Measurements from ENCODE around the gene CFDP1. TPM values are rescaled to one million over a fixed set of nuclear protein-coding genes. Genes with fewer than 3 reads are reported as not detected.
A peak's percentile ranks its signal among the peaks of the same experiment; 100 is the strongest.

The CFDP1 gene
- total RNA-seq, 4 donors from 2014 or later: 36.7 to 81.4 (median 48.2) TPM

DNA sequence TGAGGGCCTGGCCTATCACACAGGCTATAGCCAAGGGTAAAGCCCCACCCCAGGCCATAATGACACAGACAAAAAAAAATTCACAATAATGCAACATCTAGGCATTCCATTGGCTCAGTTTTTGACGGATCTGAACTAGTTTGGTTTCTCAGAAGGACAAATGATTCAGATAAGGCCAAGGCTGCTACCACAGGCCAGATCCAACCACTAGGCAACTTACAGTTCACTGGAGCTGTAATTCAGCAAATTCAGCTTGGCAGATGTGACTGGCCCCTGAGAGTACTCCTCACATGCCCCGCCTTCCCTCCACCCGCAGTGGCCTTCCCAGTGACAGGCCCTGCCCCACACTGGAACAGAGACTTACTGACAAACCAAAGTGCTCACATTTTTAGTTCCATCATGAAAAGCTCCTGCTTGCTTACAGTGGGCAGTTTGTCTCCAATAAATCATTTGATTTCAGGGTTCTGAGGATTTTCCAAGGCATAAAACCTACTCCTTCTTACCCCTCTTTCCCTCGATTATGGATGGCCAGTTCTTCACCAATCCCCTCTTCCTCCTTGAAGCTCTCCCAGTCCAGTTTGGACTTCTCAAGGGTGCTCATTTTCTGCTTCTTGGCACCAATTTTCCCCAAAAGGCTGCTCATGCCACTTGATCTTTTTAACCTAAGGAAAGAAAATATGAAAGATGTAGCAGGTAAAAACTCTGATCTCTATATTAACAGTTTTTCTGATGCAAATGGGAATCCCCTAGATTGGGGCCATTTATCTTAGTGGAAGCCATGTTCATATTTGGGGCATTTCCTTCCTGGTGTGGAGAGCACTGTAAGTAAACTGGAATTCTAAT, 128.6 kb downstream of the CFDP1 start:
- H3K27me3 ChIP-seq: no peaks in the 10 kb centered on the region
- no peaks in the 10 kb centered on the region for H3K9me3 ChIP-seq
- 24% methylated on average over 4 of the region's 4 CpGs for WGBS
- peak overlapping the region; percentile 18 for H3K4me3 ChIP-seq
- DNase-seq (ENCODE audit: low spot score in 2 of 2): peak; percentile 75 to 79
- H3K4me1 ChIP-seq: peaks cover 35% of the 10 kb centered on the region
- peak overlapping the region; percentile 87 for H3K27ac ChIP-seq
- peaks cover 12% of the 10 kb centered on the region for H3K36me3 ChIP-seq
- no peak for TF ChIP-seq POLR2AphosphoS5 (IDR thresholded peaks at IDR 0.05)
- no peak for TF ChIP-seq EP300 (IDR thresholded peaks at IDR 0.05)
- TF ChIP-seq CTCF (IDR thresholded peaks at IDR 0.05): no peak
- no peak for TF ChIP-seq POLR2A (IDR thresholded peaks at IDR 0.05)

- no peak for DNase-seq (ENCODE audit: low spot score in 2 of 2)
Measured at GRCh38 chr16:75301804-75302203, 131.5 kb downstream of the CFDP1 start.

DNA sequence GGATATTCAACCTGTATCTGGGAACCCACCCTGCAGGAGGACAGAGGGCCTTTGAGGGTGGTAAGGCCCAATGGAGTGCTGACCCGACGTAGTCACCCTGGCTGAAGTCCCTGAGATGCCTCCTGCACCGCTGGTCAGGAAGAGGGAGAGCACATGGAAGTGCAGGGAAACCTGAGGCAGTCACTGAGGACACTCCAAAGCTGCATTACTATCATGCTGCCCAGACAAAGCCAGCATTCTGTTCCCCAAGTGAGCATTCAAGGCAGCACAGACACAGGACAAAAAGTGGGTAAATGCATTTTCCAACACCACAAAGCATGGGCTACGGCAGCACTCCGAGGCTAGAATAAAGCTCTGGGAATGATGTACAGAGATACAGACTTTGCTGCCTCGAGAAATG, 135.0 kb downstream of the CFDP1 start:
- Histone ChIP-seq H3K4me3 (no peak overlapping the region), H3K4me1 (peaks cover 2% of the 10 kb centered on the region), H3K27me3 (no peaks in the 10 kb centered on the region), H3K27ac (no peak overlapping the region), H3K9me3 (no peaks in the 10 kb centered on the region), H3K36me3 (peaks cover 26% of the 10 kb centered on the region)
- TF ChIP-seq CTCF (IDR thresholded peaks at IDR 0.05) (no peak), POLR2A (IDR thresholded peaks at IDR 0.05) (no peak), POLR2AphosphoS5 (IDR thresholded peaks at IDR 0.05) (no peak), EP300 (IDR thresholded peaks at IDR 0.05) (no peak)
- DNase-seq (ENCODE audit: low spot score in 2 of 2): no peak
- WGBS: 89% methylated on average over 6 of the region's 6 CpGs

More at GRCh38 chr16:75301804-75302203, 131.5 kb downstream of the CFDP1 start:
- no peaks in the 10 kb centered on the region for H3K27me3 ChIP-seq
- H3K4me1 ChIP-seq: peaks cover 34% of the 10 kb centered on the region
- H3K4me3 ChIP-seq: no peak overlapping the region
- TF ChIP-seq POLR2AphosphoS5 (IDR thresholded peaks at IDR 0.05) (no peak), EP300 (IDR thresholded peaks at IDR 0.05) (no peak), POLR2A (IDR thresholded peaks at IDR 0.05) (no peak), CTCF (IDR thresholded peaks at IDR 0.05) (no peak)
- WGBS: 42% methylated on average over 1 of the region's 1 CpG
- no peak overlapping the region for H3K27ac ChIP-seq
- H3K36me3 ChIP-seq: peaks cover 19% of the 10 kb centered on the region
- no peaks in the 10 kb centered on the region for H3K9me3 ChIP-seq

DNA sequence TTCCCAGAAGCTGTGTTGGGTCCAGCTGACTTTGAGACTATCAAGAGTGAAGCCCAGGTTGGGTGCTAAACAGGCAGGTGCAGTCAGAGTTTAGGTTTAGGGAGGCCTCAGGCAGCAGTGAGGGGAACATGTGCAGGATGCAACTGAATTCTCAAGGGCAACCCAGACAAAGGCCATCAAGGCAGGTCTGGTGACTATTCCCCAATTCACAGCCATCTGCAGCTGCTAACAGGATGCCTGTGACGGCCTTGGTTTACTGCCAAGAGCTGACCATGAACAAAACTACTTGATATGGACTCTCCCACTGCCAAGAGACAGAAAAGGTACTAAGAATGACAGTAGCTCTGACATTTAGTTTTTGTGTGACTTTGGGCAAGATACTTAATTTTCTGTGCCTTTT, 136.7 kb downstream of the CFDP1 start:
- Histone ChIP-seq H3K27me3 (no peaks in the 10 kb centered on the region), H3K4me3 (no peak overlapping the region), H3K36me3 (peaks cover 30% of the 10 kb centered on the region), H3K4me1 (peaks cover under 1% of the 10 kb centered on the region), H3K27ac (no peak overlapping the region), H3K9me3 (no peaks in the 10 kb centered on the region)
- TF ChIP-seq CTCF (IDR thresholded peaks at IDR 0.05) (no peak), EP300 (IDR thresholded peaks at IDR 0.05) (no peak), POLR2A (IDR thresholded peaks at IDR 0.05) (no peak)
- WGBS: 75% methylated on average over 1 of the region's 1 CpG
- DNase-seq (ENCODE audit: low spot score in 2 of 2): no peak

- no peak overlapping the region for H3K4me3 ChIP-seq
- 57% methylated on average over 6 of the region's 6 CpGs for WGBS
- TF ChIP-seq CTCF (IDR thresholded peaks at IDR 0.05): no peak
- TF ChIP-seq EP300 (IDR thresholded peaks at IDR 0.05): no peak
- TF ChIP-seq POLR2A (IDR thresholded peaks at IDR 0.05): no peak
- no peak for TF ChIP-seq POLR2AphosphoS5 (IDR thresholded peaks at IDR 0.05)
- H3K27me3 ChIP-seq: no peaks in the 10 kb centered on the region
- no peaks in the 10 kb centered on the region for H3K4me1 ChIP-seq
- DNase-seq (ENCODE audit: low spot score in 2 of 2): no peak
- H3K27ac ChIP-seq: no peak overlapping the region
- H3K36me3 ChIP-seq: peaks cover 31% of the 10 kb centered on the region
- H3K9me3 ChIP-seq: no peaks in the 10 kb centered on the region
Measured at GRCh38 chr16:75294773-75295459, 138.4 kb downstream of the CFDP1 start.

All from suprapubic skin (tissue), 4 donors.